OCI-LY1 (cell line): ENCODE measurements around the gene LRRC4B.

Source experiments
- H2AFZ ChIP-seq: fragments of 200-600 bp; sonication (generic), shearing (Covaris generic); 2 replicates; pipeline ENCODE4 v1.6.0; 2014; ENCODE audit warnings: antibody characterized with exemption, mild to moderate bottlenecking, low read length
- H3F3A ChIP-seq: fragments of 200-600 bp; sonication (generic), shearing (Covaris generic); 2 replicates; pipeline ENCODE4 v1.6.0; 2014; ENCODE audit warnings: mild to moderate bottlenecking, antibody characterized with exemption, low read length, moderate library complexity; ENCODE audit not compliant: insufficient read depth
- H3K27ac ChIP-seq: fragments of 200-600 bp; sonication (generic); 2 replicates; pipeline ENCODE4 v1.5.1; 2014; ENCODE audit warnings: low read length, mixed run types, mild to moderate bottlenecking, low read depth; ENCODE audit not compliant: poor library complexity, severe bottlenecking
- H3K27me3 ChIP-seq: fragments of 200-600 bp; sonication (generic); 2 replicates; pipeline ENCODE4 v1.6.0; 2014; ENCODE audit warnings: antibody characterized with exemption, mild to moderate bottlenecking, low read length, moderate library complexity; ENCODE audit not compliant: insufficient read depth
- H3K36me3 ChIP-seq: fragments of 200-600 bp; sonication (generic); 2 replicates; pipeline ENCODE4 v1.6.1; 2014; ENCODE audit warnings: mild to moderate bottlenecking, antibody characterized with exemption, low read length, moderate library complexity, mixed read lengths; ENCODE audit not compliant: insufficient read depth
- H3K4me1 ChIP-seq: fragments of 200-600 bp; sonication (generic); 2 replicates; pipeline ENCODE4 v1.5.1; 2014; ENCODE audit warnings: mild to moderate bottlenecking, low read length, moderate library complexity; ENCODE audit not compliant: insufficient read depth, severe bottlenecking
- H3K4me2 ChIP-seq: fragments of 200-600 bp; sonication (generic), shearing (Covaris generic); 2 replicates; pipeline ENCODE4 v1.6.1; 2014; ENCODE audit warnings: low read length
- H3K4me3 ChIP-seq: fragments of 200-600 bp; sonication (generic); 2 replicates; pipeline ENCODE4 v1.5.1; 2014; ENCODE audit warnings: low read length, low read depth, mild to moderate bottlenecking, mixed read lengths; ENCODE audit not compliant: poor library complexity, severe bottlenecking
- H3K79me2 ChIP-seq: fragments of 200-600 bp; shearing (Covaris generic); 2 replicates; pipeline ENCODE4 v1.6.1; 2016; ENCODE audit warnings: mixed run types, low read length, mixed read lengths; ENCODE audit not compliant: insufficient read depth
- H3K9ac ChIP-seq: fragments of 200-600 bp; sonication (generic), shearing (Covaris generic); 2 replicates; pipeline ENCODE4 v1.6.1; 2014; ENCODE audit warnings: mild to moderate bottlenecking, low read length, mixed read lengths
- H3K9me2 ChIP-seq: fragments of 200-600 bp; sonication (generic), shearing (Covaris generic); 2 replicates; pipeline ENCODE4 v1.6.1; 2014; ENCODE audit warnings: low read depth, mild to moderate bottlenecking, low read length, mixed read lengths
- H3K9me3 ChIP-seq: fragments of 200-600 bp; shearing (Covaris generic); 2 replicates; pipeline ENCODE4 v1.6.1; 2014; ENCODE audit warnings: low read length, mixed read lengths
- H4K20me1 ChIP-seq: fragments of 200-600 bp; sonication (generic), shearing (Covaris generic); 2 replicates; pipeline ENCODE4 v1.6.0; 2016; ENCODE audit warnings: mild to moderate bottlenecking, low read length; ENCODE audit not compliant: insufficient read depth
- EZH2 ChIP-seq: fragments of 200-600 bp; sonication (generic), shearing (Covaris generic); IDR thresholded peaks from 2 replicates; pipeline ENCODE4 v1.8.0; 2017; ENCODE audit warnings: borderline replicate concordance, mixed run types, mild to moderate bottlenecking, antibody characterized with exemption, low read length, moderate library complexity, mixed read lengths
- TF ChIP-seq, protein P1 (sequence below): fragments of 200-600 bp; sonication (generic), shearing (Covaris generic); IDR thresholded peaks from 2 replicates; pipeline ENCODE4 v1.5.1; 2017; ENCODE audit warnings: mild to moderate bottlenecking, antibody characterized with exemption, low read length, moderate library complexity, mixed read lengths

Gene LRRC4B

DNA sequence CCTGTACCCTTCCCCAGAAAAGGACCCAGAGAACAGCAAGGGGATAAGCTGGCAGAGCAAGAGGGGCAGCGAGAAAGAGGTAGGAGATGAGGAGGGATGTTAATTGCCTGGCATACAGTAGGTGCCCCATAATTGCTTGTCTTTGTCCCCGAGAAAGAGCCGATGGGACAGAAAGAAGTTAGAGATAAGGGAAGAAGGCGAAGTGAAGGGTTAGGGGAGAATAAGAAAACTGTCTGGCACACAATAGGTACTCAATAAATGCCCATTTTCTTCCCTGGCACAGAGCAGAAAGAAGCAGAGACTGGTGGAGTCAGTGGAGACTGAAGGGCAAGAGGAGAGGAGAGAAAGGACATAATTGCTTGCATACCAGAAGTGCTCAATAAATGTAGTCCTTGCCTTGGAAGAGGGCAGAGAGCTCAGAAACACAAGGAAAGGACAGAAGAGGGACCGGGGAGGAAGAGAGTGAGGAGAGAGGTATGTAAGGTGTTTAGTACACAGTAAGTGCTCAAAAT lies 73.2 kb downstream of the LRRC4B start:
- no peak overlapping the region for H3K4me2 ChIP-seq
- no peak overlapping the region for H2AFZ ChIP-seq
- no peak overlapping the region for H3K27ac ChIP-seq
- H3K79me2 ChIP-seq, result no peaks in the 10 kb centered on the region
- H3K4me3 ChIP-seq, result no peak overlapping the region
- H3K9ac ChIP-seq, result no peak overlapping the region
- no peaks in the 10 kb centered on the region for H3K9me3 ChIP-seq
- TF ChIP-seq, protein P1, sequence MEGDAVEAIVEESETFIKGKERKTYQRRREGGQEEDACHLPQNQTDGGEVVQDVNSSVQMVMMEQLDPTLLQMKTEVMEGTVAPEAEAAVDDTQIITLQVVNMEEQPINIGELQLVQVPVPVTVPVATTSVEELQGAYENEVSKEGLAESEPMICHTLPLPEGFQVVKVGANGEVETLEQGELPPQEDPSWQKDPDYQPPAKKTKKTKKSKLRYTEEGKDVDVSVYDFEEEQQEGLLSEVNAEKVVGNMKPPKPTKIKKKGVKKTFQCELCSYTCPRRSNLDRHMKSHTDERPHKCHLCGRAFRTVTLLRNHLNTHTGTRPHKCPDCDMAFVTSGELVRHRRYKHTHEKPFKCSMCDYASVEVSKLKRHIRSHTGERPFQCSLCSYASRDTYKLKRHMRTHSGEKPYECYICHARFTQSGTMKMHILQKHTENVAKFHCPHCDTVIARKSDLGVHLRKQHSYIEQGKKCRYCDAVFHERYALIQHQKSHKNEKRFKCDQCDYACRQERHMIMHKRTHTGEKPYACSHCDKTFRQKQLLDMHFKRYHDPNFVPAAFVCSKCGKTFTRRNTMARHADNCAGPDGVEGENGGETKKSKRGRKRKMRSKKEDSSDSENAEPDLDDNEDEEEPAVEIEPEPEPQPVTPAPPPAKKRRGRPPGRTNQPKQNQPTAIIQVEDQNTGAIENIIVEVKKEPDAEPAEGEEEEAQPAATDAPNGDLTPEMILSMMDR, result no peak
- no peak for TF ChIP-seq EZH2
- no peaks in the 10 kb centered on the region for H3F3A ChIP-seq
- no peaks in the 10 kb centered on the region for H3K27me3 ChIP-seq
- H3K9me2 ChIP-seq, result no peaks in the 10 kb centered on the region
- no peaks in the 10 kb centered on the region for H3K36me3 ChIP-seq
- no peaks in the 10 kb centered on the region for H4K20me1 ChIP-seq
- H3K4me1 ChIP-seq, result no peaks in the 10 kb centered on the region

DNA sequence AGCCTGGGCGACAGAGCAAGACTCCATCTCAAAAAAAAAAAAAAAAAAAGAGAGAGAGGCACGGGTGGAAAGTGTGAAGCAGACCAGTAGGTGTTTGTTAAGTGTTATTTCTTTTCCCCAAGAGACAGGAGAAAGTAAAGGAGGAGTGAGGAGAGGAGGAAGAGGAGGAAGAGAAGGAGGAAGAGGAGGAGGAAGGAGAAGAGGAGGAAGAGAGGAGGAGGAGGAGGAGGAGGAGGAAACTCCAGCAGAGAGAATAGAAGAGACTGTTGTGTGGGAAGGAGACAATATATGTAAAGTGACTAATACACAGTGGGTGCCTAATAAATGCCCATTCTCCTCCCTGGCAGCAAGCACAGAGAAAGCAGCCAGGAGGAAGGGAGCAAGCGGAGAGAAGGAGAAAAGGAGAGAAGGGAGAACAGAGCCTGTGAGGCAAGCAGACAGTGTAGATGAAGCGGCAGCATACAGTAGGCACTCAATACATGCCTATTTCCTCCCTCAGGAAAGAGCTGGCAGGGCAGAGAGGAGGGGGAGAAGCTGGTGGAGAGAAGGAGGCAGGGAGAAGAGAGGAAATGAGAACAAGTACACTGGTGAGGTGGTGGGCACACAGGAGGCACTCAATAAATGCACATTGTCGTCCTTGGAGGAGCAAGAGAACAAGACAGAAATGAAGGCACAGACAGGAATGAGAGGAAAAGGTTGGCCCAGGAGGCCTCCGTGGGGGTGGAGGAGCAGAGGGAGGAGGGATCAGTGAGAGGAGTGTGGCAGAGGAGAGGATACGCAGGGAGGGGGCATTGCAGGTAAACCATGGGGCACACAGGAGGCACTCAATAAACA lies 73.8 kb downstream of the LRRC4B start:
- Histone ChIP-seq H3K4me3 (no peak overlapping the region), H3K9me2 (no peaks in the 10 kb centered on the region), H3K27me3 (no peaks in the 10 kb centered on the region), H3F3A (no peaks in the 10 kb centered on the region), H3K4me2 (no peak overlapping the region), H3K36me3 (no peaks in the 10 kb centered on the region), H4K20me1 (no peaks in the 10 kb centered on the region), H3K79me2 (no peaks in the 10 kb centered on the region), H2AFZ (no peak overlapping the region), H3K4me1 (no peaks in the 10 kb centered on the region), H3K27ac (no peak overlapping the region), H3K9ac (no peak overlapping the region), H3K9me3 (no peaks in the 10 kb centered on the region)
- no peak for TF ChIP-seq EZH2
- TF ChIP-seq, protein P1, result no peak

DNA sequence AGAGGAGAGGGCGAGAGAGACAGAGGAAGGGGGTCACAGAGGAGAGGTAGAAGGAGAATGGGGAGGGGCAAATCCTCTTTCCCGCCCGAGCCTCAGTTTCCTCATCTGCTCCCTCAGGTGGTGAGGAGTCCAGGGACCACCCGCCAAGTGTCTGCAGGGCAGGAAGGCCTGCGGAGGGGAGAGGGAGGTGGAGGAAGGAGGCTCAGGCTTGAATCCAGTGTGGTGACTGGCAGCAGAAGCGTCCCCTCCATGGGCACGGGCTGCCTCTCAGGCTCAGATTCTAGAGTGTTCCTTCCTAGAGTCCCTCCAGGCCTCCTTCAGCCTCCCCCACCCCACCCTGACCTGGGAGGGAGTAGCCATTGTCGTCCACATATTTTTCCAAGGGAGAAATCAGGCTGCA lies 75.1 kb downstream of the LRRC4B start:
- Histone ChIP-seq H3K79me2 (no peaks in the 10 kb centered on the region), H2AFZ (no peak overlapping the region), H3K36me3 (no peaks in the 10 kb centered on the region), H3K27ac (no peak overlapping the region), H3F3A (no peaks in the 10 kb centered on the region), H3K9me2 (no peaks in the 10 kb centered on the region), H3K4me3 (no peak overlapping the region), H3K4me1 (no peaks in the 10 kb centered on the region), H3K9me3 (no peaks in the 10 kb centered on the region), H3K4me2 (no peak overlapping the region), H3K27me3 (no peaks in the 10 kb centered on the region), H4K20me1 (no peaks in the 10 kb centered on the region), H3K9ac (no peak overlapping the region)
- TF ChIP-seq, protein P1, result no peak
- no peak for TF ChIP-seq EZH2
